SK-N-MC (cell line): ENCODE data around the gene SF3A1.

ENCODE experiments used
- EZH2 ChIP-seq: fragments of 200-600 bp; sonication (generic); IDR thresholded peaks from one replicate; pipeline ENCODE4 v1.6.1; 2017; ENCODE audit warnings: antibody characterized with exemption
- FOXP2 ChIP-seq: optimal IDR thresholded peaks from 2 replicates; pipeline ENCODE3; 2011; ENCODE audit warnings: mild to moderate bottlenecking, moderate library complexity; ENCODE audit not compliant: insufficient read depth; ENCODE audit errors: extremely low read length, control extremely low read depth
- POLR2AphosphoS5 ChIP-seq: IDR thresholded peaks from 2 replicates; pipeline ENCODE4 v1.6.1; 2012; ENCODE audit warnings: mild to moderate bottlenecking, low read depth, low read length, borderline replicate concordance

GRCh38 chr22:30327864-30328345, 28.8 kb downstream of the SF3A1 start:
- no peak for TF ChIP-seq POLR2AphosphoS5
- no peak for TF ChIP-seq EZH2
- TF ChIP-seq FOXP2 = no peak
